OCI-LY7 (cell line): ENCODE data around the gene SMIM7.

Experiments used
- CTCF ChIP-seq: fragments of 200-600 bp; sonication (generic); conservative IDR thresholded peaks from 2 replicates; pipeline ENCODE4 v1.5.1; 2014; ENCODE audit warnings: mild to moderate bottlenecking, antibody characterized with exemption, low read length, moderate library complexity, mixed read lengths
- EZH2phosphoT487 ChIP-seq: fragments of 200-600 bp; sonication (generic); IDR thresholded peaks from 2 replicates; pipeline ENCODE4 v1.6.1; 2018; ENCODE audit warnings: low read depth, borderline replicate concordance, mild to moderate bottlenecking, mixed run types, antibody characterized with exemption, low read length, moderate library complexity, mixed read lengths

GRCh38 chr19:16654140-16654539 lies 5.8 kb downstream of the SMIM7 start:
- no peak for TF ChIP-seq CTCF
- TF ChIP-seq EZH2phosphoT487 = no peak
